PC-3 (cell line): ENCODE measurements around the gene EIF2AK3.

Experiments
- EZH2phosphoT487 ChIP-seq: fragments of 300-600 bp; sonication (generic); IDR thresholded peaks from 2 replicates; pipeline ENCODE4 v1.6.1; 2018; ENCODE audit warnings: mild to moderate bottlenecking, antibody characterized with exemption, low read length, borderline replicate concordance
- TF ChIP-seq, protein P1 (sequence below): fragments of 300-600 bp; sonication (generic); conservative IDR thresholded peaks from 2 replicates; pipeline ENCODE4 v1.5.1; 2017; ENCODE audit warnings: antibody characterized with exemption, low read depth, mild to moderate bottlenecking, low read length

DNA sequence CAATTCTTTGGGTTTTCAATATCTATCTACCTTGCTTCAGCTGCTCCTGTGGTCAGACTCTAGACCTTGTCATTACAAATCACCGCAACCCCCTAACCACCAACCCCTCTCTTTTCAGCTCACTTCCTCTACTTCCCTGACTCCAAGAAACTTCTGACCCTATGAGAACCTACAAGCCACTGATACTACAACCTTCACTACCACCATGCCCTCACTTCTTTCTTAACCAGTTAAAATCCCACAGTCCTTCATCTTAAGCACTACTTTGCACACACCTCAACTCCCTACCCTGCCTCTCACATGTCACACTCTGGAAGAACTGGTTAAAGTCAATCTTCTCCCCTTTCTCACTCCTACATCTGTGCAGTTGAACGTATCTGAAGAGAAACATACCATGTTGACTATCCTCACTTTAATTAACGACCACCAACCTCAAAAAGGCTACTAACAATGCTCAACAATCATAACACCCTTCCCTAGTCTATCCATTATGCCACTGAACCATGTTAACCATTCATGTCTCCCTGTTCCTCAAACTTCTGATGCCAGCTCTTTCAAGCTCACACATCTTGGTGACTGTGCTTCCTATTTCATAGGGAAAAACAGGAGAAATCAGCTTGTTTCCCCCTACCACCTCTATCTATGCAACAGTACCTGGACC lies 12.6 kb downstream of the EIF2AK3 start:
- TF ChIP-seq, protein P1, sequence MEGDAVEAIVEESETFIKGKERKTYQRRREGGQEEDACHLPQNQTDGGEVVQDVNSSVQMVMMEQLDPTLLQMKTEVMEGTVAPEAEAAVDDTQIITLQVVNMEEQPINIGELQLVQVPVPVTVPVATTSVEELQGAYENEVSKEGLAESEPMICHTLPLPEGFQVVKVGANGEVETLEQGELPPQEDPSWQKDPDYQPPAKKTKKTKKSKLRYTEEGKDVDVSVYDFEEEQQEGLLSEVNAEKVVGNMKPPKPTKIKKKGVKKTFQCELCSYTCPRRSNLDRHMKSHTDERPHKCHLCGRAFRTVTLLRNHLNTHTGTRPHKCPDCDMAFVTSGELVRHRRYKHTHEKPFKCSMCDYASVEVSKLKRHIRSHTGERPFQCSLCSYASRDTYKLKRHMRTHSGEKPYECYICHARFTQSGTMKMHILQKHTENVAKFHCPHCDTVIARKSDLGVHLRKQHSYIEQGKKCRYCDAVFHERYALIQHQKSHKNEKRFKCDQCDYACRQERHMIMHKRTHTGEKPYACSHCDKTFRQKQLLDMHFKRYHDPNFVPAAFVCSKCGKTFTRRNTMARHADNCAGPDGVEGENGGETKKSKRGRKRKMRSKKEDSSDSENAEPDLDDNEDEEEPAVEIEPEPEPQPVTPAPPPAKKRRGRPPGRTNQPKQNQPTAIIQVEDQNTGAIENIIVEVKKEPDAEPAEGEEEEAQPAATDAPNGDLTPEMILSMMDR, result no peak
- TF ChIP-seq EZH2phosphoT487, result no peak
